Right lobe of liver (tissue), 4 donors: Measurements from ENCODE around the gene EVL.

Source experiments
- CTCF ChIP-seq, 4 donors: fragments of 200-600 bp in 3 of 4; fragments of 450-650 bp in 1 of 4; IDR thresholded peaks; one replicate each; pipeline versions ENCODE4 v1.5.1 to v1.8.0; 2016 to 2022; ENCODE audit warnings: antibody characterized with exemption in 4 of 4, mild to moderate bottlenecking in 2 of 4
- POLR2A ChIP-seq: fragments of 450-650 bp; IDR thresholded peaks from one replicate; pipeline ENCODE4 v1.6.1; 2017; ENCODE audit warnings: antibody characterized with exemption, mild to moderate bottlenecking
- donor health status: DM: no; HTN: no; CAD: no.
- donor health status: DM: no; HTN: no; CAD: no.
- donor health status: DM: no; HTN: yes; CAD: no.

GRCh38 chr14:100192672-100193416, 127.6 kb downstream of the EVL start:
- TF ChIP-seq CTCF (IDR thresholded peaks at IDR 0.05) (peak; percentile 93 to 98 (median 96)), POLR2A (peak; percentile 62)
